HG02571 (cell line): ENCODE results near the gene BAIAP2.
A peak's percentile ranks its signal among the peaks of the same experiment; 100 is the strongest.
"Not testable (repeated sequence)": the region's sequence is repeated elsewhere in the genome, so short reads cannot be mapped to it uniquely, and the experiment has no call there.

Experiments
- ATAC-seq: cut with Tn5 transposase; IDR thresholded peaks from one replicate; pipeline ENCODE4 v1.9.1; 2021; ENCODE audit warnings: mild to moderate bottlenecking, moderate library complexity; ENCODE audit not compliant: unreplicated experiment

BAIAP2 gene

DNA sequence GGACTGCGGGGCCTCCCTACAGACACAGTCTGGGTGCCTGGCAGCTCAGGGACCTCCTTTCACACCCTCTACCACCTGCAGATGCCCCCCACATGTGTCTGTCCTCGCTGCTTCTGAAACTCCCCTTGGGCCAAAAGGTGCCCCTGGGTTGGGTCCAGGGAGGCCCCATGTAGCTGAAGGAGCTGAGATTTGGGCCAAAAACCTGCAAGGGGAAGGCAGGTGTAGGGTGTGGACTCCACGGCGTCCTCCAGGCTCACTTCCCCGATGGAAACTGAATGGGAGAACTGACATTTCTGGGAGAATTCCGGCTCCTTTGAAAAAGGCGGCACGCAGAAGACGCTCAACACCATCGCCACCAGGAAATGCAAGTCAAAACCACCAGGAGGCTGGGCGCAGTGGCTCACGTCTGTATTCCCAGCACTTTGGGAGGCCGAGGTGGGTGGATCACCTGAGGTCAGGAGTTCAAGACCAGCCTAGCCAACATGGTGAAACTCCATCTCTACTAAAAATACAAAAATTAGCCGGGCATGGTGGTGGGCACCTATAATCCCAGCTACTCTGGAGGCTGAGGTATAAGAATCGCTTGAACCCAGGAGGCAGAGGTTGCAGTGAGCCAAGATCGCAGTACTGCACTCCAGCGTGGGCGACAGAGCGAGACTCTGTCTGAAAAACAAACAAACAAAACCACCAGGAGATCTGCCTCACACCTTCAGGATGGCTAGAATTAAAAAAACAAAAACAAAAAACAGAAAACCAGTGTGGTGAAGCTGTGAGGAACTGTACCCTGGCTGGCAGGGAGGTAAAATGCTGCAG, 13.2 kb upstream of the BAIAP2 start:
- ATAC-seq, result no peak

DNA sequence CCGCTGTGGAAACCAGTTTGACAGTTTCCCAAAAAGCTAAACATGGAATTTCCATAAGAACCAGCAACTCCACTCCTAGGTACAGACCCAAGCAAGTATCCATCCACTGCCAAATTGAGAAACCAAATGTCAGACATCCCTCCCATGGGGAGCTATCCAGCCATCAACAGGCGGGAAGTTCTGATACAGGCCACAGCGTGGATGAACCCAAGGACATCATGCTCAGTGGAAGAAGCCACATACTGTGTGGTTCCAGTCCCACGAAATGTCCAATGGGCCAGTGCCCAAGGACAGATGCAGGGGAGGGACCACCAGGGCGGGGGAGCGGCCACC, 12.6 kb upstream of the BAIAP2 start:
- no peak for ATAC-seq

DNA sequence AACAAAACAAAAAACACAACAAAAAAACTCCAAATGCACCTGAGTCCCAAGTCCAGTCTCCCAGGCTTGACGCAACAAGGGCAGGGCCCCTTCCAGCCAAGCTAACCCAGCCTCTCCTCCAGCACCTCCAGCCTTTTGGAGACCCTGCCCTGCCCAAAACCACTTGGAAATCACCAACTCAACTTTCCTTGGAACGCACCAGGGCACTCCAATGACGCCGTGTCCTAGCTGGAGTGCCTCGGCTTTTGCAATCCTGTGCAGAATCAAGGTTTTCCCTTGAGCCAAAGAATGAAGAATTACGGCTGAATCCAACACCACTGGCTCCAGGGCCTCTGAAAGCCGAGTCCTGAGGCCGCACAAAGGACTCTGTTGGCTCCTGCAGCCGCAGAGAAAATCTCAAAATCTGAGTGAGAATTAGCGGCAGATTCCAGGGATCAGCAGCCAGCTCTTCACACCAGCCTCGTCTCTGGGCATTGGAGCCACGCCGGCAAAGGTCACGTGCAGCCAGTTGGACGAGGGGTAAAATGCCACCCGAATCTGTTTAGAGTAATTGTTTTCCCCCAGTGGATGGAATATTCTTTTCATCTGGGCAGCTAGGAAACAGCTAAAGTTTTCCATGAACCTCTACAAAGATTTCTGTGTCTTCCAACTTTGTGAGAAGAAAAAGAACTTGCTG, 9.7 kb upstream of the BAIAP2 start:
- no peak for ATAC-seq

DNA sequence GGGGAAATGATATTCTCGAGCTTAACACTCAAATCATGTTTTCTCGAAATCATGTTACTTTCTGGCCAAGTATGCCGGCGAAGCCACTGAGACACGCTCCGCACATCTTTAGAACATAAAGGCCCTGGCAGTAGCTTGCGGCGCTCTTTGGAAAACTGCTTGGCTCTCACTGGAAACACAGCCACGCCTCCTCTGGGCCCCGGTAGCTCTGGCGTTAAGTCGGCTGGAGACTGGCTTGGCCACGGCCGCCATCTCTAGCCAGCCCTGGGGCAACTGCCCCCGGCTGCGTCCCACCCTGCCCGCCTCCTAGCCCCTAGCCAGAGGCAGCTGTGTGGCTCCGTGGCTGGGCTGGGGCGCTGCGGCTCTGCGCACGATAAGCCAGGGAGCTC, 9.2 kb upstream of the BAIAP2 start:
- no peak for ATAC-seq

DNA sequence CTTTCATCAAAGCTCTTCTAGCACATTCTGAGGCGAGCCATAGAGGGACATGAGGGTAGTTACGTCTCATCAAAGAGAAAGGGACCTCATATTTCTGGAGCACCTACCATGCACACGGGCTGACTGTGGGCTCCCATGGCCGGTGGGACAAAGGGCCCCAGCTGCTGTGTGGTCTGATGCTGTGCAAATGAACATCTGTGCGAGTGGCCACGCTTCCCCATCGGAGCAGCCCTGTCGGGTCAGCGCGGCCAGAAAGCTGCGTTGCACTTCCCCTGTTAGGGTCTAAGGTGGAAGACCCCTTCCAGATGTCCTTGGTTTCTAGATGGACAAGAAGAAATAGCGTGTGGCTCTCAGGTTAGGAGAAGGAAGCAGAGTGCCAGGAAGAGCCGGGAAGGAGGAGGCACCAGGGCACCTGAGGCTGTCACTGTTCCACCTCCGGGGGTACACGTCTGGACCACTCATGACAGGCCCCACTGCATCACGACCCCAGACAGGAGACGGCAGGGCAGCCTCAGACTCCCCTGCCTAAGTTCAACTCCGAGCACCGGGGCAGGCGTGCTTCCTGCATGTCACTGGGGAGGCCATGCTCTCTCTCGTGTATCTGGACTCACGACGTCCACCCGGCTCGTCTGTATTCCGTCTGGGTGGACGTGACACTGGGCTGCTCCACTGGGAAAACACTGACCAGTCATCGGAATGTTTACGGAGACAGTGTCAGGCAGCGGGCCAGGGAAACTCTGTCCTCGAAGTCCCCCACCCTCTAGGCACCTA, 8.5 kb upstream of the BAIAP2 start:
- ATAC-seq, result no peak

DNA sequence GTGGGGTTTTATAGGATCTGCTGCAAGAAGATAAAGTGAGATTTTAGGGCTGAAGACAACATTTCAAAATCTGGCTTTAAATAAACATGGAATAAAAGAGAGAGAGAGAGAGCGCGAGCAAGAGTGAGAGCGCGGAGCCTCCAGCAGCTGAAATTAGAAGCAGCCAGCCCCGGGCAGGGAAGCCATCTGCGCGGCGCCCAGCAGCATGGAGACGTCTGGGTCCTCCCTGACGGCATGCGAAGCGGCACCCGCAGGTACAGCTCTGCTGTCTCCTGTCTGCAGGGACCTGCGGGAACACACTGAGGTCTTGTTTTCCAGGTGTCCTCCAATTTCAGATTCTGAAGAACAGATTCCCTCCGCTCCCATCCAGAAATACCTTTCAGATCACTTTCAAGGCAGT, 7.9 kb upstream of the BAIAP2 start:
- ATAC-seq, result no peak

DNA sequence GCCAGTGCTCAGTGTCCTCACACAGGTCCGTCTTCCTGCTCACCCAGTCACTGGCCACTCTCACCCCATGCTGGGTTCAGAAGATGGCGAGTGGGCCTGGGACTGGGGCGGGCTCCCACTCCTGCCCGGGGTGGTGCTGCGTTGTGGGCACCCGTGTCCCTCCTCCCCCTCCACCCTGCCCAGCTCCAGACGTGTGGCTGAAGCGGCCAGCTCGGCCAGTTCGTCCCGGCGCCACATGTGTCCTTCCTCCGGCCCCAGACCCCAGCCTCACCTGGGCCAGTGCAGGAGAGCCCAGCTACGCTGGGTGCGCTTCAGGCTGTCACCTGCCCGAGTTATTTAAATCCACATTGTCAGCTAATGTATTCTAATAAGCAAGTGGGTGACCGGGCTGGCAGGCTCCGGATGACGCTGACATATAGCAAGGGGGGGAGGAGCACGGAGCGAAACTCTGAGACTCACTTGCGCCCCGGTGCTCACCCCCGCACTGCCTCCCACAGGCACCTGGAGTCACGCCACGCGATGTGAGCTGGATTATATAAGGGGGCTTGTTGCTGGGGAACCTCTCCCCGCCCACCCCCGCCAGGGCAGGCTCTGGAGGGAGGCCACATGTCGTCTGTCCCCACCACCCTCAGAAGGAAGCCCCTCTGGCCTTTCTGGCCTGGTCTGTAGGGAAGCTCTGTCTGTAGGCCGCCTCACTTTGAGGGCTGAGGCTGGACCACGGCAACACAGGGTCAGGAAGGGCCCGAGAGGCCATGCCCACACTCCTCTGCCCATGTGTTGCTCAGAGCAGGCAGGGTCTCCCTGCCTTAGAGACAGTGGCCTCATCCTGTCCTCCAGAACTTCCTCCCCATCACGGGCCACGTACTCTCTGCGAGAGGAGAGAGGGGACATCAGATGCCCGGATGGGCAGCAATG, 7.1 kb upstream of the BAIAP2 start:
- no peak for ATAC-seq

DNA sequence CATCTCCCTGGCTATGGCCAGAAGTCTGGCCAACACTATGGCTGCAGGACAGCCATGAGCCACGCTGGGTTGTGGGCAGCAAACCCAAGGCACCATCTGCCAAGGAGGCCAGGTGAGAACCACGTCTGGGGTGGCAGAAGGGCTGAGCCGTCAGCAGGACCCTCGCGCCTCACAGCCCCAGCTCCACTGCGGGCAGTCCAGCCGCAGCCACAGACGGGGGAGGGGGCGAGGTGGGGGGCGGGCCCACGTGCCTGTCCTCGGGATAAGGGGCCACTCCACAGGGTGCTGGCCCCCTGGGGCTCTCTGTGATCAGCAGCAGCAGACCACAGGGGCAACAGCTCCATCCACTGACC, 6.5 kb upstream of the BAIAP2 start:
- ATAC-seq, result no peak

DNA sequence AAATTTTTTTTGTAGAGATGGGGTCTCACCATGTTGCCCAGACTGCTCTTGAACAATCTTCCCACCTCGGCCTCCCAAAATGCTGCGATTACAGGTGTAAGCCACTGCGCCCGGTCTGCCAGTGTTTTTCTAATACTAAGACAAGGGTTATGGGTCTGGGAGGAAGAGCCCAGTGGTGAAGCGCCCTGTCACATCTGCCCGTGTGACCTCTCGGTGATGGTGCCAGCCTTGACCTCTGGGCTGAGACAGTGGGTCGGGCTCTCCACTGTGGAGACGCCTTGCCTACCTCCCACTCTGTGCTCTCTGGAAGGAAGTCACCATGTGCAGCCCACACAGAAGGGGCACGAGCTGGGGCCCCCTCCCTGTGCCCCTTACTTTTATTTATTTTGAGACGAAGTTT, 5.1 kb upstream of the BAIAP2 start:
- ATAC-seq, result no peak

DNA sequence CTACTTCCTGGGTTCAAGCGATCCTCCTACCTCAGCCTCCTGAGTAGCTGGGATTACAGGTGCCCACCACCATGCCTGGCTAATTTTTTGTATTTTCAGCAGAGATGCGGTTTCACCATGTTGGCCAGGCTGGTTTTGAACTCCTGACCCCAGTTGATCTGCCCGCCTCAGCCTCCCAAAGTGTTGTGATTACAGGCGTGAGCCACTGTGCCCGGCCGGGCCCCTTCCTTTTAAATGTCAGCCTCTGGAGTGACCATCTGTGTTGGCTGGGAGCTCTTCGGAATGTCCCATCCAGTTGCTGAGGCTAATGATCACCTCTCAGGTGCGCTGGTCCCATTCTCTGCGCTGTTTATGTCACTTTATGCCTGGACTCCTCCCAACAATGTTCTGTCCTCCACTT, 4.6 kb upstream of the BAIAP2 start:
- ATAC-seq, result not testable (repeated sequence)

DNA sequence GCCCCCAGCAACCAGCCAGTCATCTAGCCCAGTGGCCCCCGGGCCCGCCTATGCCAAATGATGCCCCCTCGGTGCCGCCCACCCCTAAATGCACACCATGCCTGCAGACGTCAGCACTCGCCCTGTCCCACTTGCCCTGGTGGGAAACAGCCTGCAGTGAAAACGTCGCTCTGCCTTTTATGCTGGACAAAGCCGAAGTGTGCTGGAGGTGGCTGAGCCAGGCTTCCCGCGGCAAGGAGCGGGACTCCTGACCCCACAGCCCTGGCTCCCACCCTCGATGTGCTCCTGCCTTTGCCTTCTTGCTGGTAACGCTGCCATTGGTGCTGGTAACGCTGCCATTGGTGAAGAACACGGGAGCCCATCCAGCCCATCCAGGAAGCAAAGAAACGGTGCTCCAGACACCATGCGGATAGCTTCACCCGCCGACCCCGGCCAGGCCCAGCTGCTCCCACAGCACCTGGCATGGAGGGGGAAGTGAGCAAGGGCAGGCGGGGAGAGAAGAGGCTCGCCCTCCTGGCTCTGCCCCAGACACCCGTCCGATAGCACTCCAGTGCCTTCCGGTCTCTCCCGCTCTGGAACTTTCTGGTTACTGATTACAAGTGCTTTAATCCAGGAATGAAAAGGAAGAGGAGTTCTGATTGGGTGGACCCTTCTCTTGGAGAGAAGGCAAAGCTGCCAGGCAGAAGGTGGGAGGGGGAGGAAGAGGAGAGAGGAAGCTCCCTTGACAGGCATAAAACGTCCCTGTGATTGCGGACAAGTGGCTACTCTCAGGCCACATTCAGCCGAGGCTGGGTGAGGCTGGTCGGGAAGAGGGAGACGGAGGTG, 4.0 kb upstream of the BAIAP2 start:
- ATAC-seq, result no peak

DNA sequence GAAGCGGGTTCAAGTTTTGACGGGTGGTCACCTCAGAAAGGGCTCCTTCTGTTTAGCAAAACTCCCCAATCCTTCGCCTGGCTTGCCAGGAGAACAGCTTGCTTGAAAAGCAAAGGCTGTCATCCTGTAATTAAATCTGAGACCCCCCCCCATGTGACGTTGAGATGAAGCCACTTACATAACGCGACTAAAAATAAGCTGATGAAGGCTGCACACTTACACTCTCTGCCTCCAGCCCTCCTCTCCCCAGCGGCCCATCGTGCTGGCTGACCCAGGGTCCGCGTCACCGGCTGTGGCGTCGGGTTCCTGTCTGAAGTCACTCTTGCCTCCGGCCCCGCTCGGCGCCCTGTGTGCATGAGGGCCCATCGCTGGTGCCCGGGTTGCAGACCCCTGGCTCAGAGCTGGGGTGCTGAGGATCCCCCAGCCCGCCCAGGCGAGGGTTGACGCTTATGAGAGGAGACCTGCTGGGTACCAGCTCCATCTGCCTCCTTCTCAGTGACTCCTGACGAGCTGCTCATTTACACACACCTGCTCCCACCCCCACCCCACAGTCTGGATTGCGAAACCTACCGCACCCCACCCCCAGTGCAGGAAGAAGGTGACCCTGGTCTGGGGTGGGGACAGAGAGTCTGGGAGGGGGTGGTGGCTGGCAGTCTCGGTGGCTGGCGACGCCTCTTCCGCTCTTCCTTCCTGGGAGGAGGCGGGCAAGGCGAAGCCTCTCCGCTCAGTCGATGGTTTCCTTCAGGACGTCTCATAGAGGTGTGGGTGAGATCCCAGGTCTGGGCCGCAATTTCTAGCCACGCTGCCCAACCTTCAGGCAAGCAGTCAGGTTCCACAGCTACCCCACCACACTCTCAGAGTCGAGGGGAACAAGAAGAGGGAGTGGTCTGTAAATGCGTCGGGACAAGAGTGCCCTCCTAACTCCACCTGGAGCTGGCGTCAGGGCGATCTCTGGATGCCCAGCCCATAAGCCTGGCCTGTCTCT, 3.1 kb upstream of the BAIAP2 start:
- no peak for ATAC-seq

DNA sequence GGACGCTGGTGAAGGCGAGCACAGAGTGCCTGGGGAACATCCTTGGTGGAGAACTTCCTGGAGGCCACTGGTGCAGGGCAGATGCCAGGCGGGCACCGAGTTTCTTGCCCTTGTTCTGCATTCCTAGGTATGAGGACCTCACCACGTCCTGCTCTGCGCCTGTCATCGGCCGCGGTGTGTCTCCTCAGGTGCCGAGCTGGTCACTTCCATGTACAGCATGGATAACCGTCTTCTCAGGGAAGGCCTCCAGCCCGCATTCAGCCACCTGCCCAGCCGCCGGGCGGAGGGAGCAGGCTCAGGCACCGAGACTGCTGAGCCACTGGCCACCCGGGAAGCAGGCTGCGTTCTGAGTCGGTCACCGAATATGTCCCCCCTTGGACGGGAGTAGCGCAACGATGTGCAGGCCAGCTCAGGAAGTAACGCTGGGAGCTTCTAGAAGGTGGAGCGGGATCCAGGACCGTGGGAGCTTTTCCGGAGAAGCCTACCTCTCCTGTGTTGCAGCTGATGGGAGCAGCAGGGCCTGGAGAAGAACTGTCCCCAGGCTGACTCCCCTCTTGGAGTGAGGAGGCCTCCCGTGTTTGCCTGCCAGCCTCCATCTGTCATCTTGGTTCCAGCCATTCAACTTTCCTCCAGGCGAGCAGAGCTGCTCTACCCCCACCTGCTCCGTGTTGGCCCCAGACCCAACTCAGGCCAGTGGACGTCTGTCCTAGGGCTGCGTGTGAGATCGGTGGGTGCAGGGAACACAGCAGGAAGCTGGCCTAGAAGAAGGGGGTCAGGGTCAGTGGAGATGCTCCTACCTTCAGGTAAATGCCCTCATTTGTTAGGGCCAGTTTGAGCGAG, 2.1 kb upstream of the BAIAP2 start:
- ATAC-seq, result no peak

DNA sequence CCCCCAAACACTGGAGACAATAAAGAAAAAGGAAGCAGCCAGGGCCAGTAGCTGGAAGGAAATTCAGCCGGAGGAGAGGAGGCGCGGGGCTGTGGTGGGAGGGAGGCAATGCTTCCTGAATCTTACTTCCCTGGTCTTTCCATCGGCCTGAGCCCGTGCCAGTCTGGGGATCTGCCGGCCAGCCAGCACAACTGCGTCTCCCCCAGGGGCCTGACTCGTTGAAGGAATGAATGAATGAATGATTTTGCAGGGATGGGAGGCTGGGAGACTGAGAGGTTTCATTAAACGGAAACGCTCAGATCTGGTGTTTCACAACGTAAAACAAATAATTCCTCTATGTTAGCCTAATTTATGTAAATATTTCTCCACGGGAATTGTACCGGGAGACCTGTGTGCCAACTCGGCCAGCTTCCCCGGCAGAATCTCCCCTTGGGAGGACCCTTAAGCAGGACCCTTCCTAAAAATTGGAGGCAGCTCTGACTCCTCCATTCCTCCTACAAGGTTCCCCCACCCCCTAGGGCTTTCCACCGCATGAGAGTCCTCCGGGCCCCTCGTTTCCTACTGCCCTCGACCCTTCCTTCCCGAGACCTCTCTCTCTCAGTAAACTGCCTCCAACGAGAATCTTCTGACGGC, 1.3 kb upstream of the BAIAP2 start:
- ATAC-seq, result no peak

DNA sequence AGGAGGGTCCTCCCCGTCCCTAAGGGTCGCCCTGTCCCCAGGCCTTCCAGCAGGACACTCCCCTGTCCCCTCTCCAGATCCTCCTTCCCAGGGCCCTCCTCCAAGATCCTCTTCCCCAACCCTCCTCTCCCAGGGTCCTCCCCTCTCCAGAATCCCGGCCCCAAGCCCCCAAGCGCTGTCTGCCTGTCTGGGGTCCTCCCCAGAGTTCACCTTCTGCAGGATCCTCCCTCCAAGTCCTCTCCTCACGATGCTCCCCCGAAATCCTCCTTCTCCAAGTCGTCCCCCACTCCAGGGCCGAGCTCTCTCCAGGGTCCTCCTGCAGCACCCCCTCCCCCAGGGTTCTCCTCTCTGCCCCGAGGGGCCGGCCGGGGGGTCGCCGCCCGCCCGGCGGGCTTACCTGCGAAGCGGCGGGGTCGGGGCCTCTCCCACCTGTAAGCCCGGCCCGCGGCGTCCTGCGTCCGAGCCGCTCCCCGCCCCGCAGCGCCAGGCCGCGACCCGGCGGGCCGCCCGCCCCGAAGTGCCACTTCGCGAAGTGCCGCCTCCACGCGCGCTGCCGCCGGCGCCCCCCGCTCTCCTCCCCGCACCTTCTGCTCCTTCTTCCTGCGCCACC, 678 bp upstream of the BAIAP2 start:
- ATAC-seq, result peak; percentile 4

DNA sequence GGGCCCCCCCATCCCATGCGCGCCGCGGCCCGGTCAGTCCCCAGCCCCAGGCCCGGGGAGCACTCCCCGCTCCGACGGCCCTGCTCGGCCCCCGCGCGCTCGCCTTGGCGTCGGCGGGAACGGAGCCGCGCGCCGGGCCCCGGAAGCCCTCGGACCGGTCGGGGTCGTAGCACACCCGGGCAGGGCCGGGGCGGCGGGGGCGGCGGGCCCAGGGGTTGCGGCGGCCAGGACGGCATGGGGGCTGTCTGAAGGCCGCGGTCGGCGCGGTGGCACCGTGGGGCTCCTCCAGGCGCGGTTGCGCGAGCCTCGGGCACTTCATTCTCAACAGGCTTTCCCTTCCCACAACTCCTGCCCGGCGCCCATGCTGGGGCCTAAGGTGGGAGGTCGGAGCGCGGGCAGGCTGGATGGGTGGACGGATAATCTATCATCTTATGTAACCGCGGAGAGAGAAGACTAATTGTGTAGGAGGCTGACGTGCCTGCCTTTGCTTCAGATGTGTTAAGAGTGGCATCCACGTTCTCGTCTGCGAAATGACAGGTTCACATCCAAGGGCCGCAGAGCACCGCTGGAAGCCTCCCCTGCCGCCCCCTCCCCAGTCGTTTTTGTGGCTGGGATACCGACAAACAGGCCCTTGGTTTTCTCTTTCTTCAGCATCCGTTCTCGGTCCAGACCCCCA, 708 bp downstream of the BAIAP2 start:
- ATAC-seq, result no peak
